ENCODE measurements around the gene STPG1. TPM values are rescaled to one million over a fixed set of nuclear protein-coding genes. Genes with fewer than 3 reads are reported as not detected.

The STPG1 gene
- polyA plus RNA-seq, 2 of the 4 experiments (the other 2 are of a cell fraction), result 4.4 to 9.7 TPM

GRCh38 chr1:24426744-24427544 lies 13.4 kb upstream of the STPG1 start:
- 68% methylated on average over 5 of the region's 7 CpGs for WGBS (ENCODE audit: missing lambda C conversion rate)
- Histone ChIP-seq H3K4me2 (no peak overlapping the region), H3K27ac (no peak overlapping the region), H3K9me3 (no peaks in the 10 kb centered on the region), H3K4me3 (no peak overlapping the region), H3K4me1 (no peaks in the 10 kb centered on the region)
- POLR2A ChIA-PET, result no interaction called here
- CTCF ChIA-PET, result no interaction called here
- DNase-seq (ENCODE audit: low read depth in 1 of 2, low spot score in 1 of 2) (no peak), FAIRE-seq (no peak), ATAC-seq (no peak)
- TF ChIP-seq KDM5A (IDR thresholded peaks at IDR 0.05) (no peak), USF2 (IDR thresholded peaks at IDR 0.05) (no peak), FOXS1 (CRISPR knock-in tag; IDR thresholded peaks at IDR 0.05) (no peak), PBX3 (IDR thresholded peaks at IDR 0.05) (no peak), ELK1 (IDR thresholded peaks at IDR 0.05; ENCODE audit: low read depth, low read length) (no peak), EHF (CRISPR knock-in tag; IDR thresholded peaks at IDR 0.05) (no peak), BCL3 (IDR thresholded peaks at IDR 0.05) (no peak), MAFK (IDR thresholded peaks at IDR 0.05; ENCODE audit: partially characterized antibody) (no peak), ESRRA (IDR thresholded peaks at IDR 0.05; ENCODE audit: borderline replicate concordance, low read length) (no peak), EP300 (IDR thresholded peaks at IDR 0.05) (no peak), BHLHE40 (IDR thresholded peaks at IDR 0.05; ENCODE audit: low read depth, low read length) (no peak)

GRCh38 chr1:24425922-24426321 lies 12.3 kb upstream of the STPG1 start:
- H3K9me3 ChIP-seq, result no peaks in the 10 kb centered on the region
- no peak for FAIRE-seq
- ChIA-PET POLR2A (no interaction called here), CTCF (interaction anchor here (1.0 to 2.8 kb wide), 3 partner anchors 11 to 224 kb away, joined by 3 to 15 read pairs (median 6); partner anchors contain the start of gene NIPAL3)
- WGBS (ENCODE audit: missing lambda C conversion rate), result 93% methylated on average over 7 of the region's 7 CpGs
- DNase-seq (ENCODE audit: low read depth in 1 of 2, low spot score in 1 of 2), result no peak
- no peak overlapping the region for H3K4me2 ChIP-seq
- H3K4me1 ChIP-seq, result no peaks in the 10 kb centered on the region
- TF ChIP-seq BHLHE40 (IDR thresholded peaks at IDR 0.05; ENCODE audit: low read depth, low read length), result no peak
- no peak for TF ChIP-seq MAX (IDR thresholded peaks at IDR 0.05)
- TF ChIP-seq TP53 (CRISPR knock-in tag; IDR thresholded peaks at IDR 0.05), result no peak
- no peak for TF ChIP-seq MAZ (IDR thresholded peaks at IDR 0.05; ENCODE audit: borderline replicate concordance, low read depth, low read length)
- no peak for TF ChIP-seq NR3C1 (IDR thresholded peaks at IDR 0.05)
- no peak for TF ChIP-seq HDAC2 (IDR thresholded peaks at IDR 0.05)
- TF ChIP-seq RARB (CRISPR knock-in tag; IDR thresholded peaks at IDR 0.05), result no peak
- no peak for TF ChIP-seq EP300 (IDR thresholded peaks at IDR 0.05)
- TF ChIP-seq CHD2 (IDR thresholded peaks at IDR 0.05; ENCODE audit: low read length, partially characterized antibody), result no peak
- TF ChIP-seq JUN (IDR thresholded peaks at IDR 0.05), result no peak
- no peak for TF ChIP-seq CEBPB (IDR thresholded peaks at IDR 0.05)
- no peak for TF ChIP-seq NFE2L2 (conservative IDR thresholded peaks at IDR 0.05; ENCODE audit: low read length)
- no peak for TF ChIP-seq KDM1A (IDR thresholded peaks at IDR 0.05; ENCODE audit: low read depth)
- no peak for TF ChIP-seq FOSL2 (IDR thresholded peaks at IDR 0.05)
- TF ChIP-seq FOSL2 (CRISPR knock-in tag; IDR thresholded peaks at IDR 0.05), result no peak
- TF ChIP-seq CHD4 (IDR thresholded peaks at IDR 0.05; ENCODE audit: borderline replicate concordance), result no peak
- no peak for TF ChIP-seq HOXB13 (CRISPR knock-in tag; IDR thresholded peaks at IDR 0.05; ENCODE audit: low read depth)
- TF ChIP-seq RAD21 (conservative IDR thresholded peaks at IDR 0.05 in 1 of 2, IDR thresholded peaks at IDR 0.05 in 1 of 2), result no peak
- no peak overlapping the region for H3K27ac ChIP-seq
- no peak for ATAC-seq
- H3K4me3 ChIP-seq, result no peak overlapping the region

Data from A549 (cell line).